ENCODE measurements around the gene BOD1L1.

GRCh38 chr4:13521047-13521446, 106.5 kb downstream of the BOD1L1 start:
- no peak for TF ChIP-seq POLR2A (IDR thresholded peaks at IDR 0.05)
- TF ChIP-seq CTCF (IDR thresholded peaks at IDR 0.05): no peak

All from Peyer's patch (tissue), 4 donors.